Skin epidermis (tissue), 12 donors: ENCODE measurements around the gene EPHB3.

Experiments used
- H3K27ac ChIP-seq, 21 experiments: fragments of 200-600 bp; sonication (generic) in 11 of 21; one replicate each; pipeline ENCODE4 v1.5.0; 2020; ENCODE audit warnings: mild to moderate bottlenecking in 3 of 21, inconsistent platforms in 2 of 21, moderate library complexity in 2 of 21
- H3K4me3 ChIP-seq, 7 experiments: fragments of 200-600 bp; sonication (generic) in 2 of 7; one replicate each; pipeline ENCODE4 v1.5.0; 2020; ENCODE audit warnings: inconsistent platforms in 2 of 7, mild to moderate bottlenecking in 2 of 7, moderate library complexity in 1 of 7

EPHB3 gene

DNA sequence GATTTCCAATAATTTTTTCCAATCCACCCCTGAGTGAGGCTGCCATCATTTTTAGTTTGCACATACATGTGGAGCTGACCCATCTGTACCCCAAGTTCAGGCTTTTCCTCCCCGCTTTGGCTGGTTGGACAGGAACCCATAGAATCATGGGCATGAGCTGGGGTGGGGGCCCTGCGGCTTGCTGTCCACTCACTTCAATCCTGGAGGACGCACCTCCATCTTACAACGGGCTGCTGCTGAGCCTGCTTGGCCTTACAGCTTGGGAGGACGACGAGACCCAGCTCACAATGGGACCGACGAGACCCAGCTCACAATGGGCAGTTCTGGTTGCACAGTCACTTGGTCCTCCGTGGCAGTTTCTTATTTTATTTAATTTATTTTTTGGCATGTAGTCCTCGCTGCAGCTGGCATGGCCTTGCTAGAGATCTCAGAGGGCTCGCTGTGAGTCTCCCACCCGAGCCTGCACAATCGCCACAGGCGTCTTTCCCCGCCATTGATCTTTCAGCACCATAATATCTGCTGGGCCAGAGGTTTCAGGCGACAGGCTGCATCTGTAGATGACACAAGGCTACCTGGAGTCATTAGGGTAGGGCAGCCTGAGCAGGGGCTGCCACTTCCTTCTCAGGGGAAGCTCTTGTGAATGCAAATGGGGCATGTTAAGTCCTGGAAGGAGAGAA lies 19.6 kb upstream of the EPHB3 start:
- Histone ChIP-seq H3K4me3 (no peak overlapping the region), H3K27ac (no peak overlapping the region)

DNA sequence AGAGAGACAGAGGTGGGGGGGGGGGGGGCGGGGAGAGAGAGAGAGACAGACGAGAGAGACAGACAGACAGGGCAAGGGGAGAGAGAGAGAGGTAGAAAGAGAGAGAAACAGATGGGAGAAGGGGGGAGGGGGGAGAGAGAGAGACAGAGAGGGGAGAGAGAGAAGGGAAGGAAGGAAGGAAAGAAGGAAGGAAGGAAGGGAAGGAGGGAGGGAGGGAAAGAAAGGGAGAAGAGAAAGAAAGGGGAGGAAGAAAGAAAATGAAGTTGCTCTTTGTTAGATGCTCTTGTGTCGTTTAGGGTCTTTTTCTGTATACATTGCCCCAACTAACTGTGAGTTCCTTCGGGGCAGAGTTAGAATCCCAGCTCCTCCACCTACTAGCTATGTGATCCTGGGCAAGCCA lies 19.0 kb upstream of the EPHB3 start:
- H3K27ac ChIP-seq, result no peak overlapping the region
- H3K4me3 ChIP-seq, result no peak overlapping the region

DNA sequence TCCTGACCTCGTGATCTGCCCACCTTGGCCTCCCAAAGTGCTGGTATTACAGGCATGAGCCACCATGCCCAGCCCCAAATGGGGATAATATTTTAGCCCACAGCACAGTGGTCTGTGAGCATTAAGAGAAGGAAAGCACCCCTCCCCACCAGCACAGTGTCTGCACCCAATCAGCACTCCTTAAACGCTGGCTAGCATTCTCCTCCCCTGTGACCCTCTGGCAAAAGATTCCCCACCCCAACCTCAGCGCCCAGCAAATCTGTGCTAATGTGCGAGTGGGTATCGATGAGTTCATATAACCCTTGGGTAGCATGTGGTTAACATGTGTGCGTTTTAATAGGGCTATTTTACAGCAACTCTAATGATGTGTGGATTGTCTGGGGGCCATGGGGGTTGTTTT lies 18.3 kb upstream of the EPHB3 start:
- Histone ChIP-seq H3K4me3 (no peak overlapping the region), H3K27ac (no peak overlapping the region)

DNA sequence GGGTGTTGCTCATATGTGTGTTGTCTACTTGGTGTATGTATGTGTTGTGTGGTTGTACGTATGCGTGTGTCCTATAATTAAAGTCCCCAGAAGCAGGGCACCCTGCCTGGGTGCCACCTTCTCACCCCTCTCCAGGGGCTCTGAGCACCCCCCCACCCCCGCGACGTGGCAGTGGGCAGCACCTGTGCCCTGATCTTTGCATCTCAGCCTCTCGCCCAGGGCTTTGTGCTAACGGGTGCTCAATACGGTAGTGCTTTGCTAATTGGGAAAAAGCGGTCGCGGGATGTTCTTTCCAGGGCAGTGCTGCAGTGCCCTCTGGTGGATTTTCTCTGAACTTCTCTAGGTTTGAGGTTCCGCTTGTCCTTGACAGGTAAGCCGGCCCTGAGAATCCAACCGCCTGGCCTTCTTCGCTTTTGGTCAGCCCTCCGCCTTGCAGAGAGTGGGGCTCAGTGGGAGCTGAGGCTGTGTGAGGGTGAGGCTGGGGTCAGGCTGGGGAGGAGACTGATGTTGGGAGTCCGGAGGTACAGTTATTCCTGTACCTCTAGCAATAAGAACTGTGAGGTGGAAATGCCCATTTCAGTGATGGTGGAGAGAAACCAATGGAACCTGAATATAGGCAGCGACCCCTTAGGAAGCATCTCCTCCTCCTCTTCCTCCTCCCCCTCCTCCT lies 17.6 kb upstream of the EPHB3 start:
- Histone ChIP-seq H3K27ac (no peak overlapping the region), H3K4me3 (no peak overlapping the region)

DNA sequence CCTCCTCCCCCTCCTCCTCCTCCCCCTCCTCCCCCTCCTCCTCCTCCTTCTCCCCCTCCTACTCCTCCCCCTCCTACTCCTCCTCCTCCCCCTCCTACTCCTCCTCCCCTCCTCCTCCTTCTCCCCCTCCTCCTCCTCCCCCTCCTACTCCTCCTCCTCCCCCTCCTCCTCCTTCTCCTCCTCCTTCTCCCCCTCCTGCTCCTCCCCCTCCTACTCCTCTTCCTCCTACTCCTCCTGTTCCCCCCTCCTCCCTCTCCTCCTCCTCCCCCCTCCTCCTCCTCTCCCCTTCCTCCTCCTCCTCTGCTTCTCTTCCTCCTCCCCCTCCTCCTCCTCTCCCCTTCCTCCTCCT lies 17.1 kb upstream of the EPHB3 start:
- H3K27ac ChIP-seq, result no peak overlapping the region
- H3K4me3 ChIP-seq, result no peak overlapping the region

DNA sequence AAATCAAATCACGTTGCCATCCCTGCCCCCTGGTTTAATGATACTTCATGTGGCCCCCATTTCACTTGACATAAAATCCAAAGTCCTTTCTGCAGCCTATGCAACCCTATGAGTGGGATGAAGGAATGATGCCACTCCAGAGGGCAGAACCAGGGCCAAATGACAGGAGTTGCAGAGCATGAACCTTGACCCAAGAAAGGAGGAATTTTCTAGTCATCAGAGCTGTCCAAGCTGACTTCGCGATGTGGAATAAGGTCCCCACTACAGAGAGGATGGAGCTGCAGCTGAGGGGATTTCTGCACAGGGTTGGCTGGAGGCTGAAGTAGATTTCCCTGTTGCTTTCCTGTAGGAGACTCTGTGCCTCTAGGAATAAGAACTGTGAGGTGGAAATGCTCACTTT lies 15.8 kb upstream of the EPHB3 start:
- Histone ChIP-seq H3K4me3 (no peak overlapping the region), H3K27ac (no peak overlapping the region)

DNA sequence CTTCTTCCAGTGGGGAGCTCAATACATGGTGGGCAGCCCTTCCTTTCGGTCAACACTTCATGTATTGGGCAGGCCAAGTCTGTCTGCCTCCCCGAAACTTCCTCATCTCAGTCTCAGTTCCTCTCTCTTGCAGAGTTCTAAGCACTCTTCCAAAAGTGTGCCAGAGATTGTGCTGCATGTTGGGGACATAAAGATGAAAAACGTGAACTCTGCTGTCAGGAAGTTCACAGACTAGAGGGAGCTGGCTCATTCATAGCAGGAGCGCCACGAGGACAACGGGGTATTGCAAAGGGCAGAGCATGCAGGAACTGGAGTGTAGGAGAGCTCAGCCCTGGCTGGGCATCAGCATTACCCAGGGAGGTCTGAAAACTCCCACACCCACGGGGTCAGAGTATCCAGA lies 15.3 kb upstream of the EPHB3 start:
- H3K27ac ChIP-seq, result no peak overlapping the region
- no peak overlapping the region for H3K4me3 ChIP-seq

DNA sequence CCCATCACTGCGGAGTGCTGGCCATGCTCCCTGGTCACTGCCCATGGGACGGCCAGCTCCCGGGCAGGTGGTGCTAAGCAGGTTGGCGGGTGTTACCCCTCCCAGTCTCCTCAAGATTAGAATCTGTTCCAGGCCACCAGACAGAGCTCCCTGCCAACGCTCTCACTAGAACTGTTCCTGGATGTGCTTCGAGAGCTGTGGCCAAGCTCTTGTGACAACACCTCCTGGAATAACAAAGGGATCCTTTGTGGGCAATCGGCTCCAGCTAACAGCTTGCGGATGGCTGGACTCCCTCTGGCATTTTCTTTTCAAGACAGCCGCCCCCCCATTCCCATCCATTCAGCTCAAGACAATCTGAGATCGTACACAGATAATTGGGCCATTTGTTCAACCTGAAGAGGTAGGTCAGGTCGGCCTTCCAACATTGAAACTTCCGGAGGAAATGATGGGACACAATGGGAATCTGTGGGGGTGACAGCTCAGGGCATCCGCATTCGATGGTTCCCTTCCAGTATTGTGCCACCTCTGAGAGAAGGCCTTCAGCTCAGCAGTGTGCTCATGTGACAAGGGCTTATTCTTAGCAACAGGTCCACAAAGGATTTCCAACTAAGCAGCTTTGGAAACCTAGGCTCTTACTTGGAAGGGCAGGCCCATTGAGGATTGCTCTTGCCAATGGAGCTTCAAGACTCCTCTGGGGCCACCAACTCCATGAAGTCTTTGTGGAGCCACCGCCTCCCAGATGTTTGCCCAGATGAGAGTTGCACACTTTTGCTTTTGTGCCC lies 11.6 kb upstream of the EPHB3 start:
- Histone ChIP-seq H3K27ac (no peak overlapping the region), H3K4me3 (no peak overlapping the region)

DNA sequence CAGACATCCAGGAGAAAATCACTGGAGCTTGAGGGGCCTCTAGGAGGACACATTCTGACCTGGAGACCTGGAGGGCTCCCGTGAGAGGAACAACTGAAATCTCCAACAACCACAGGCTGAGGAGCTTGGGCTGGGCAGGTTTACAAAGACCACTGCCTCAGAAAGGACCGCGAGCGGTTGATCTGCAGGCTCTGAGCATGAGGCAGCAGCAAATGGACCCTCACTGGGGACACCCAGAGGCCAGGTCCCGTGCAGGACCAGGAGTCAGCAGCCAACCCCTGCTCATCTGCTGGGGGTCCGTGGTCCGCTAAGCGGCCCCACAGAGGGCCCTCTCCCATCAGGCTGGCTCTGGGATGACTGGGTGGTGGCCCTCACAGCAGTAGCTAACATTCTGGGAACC lies 10.5 kb upstream of the EPHB3 start:
- Histone ChIP-seq H3K4me3 (no peak overlapping the region), H3K27ac (no peak overlapping the region)

DNA sequence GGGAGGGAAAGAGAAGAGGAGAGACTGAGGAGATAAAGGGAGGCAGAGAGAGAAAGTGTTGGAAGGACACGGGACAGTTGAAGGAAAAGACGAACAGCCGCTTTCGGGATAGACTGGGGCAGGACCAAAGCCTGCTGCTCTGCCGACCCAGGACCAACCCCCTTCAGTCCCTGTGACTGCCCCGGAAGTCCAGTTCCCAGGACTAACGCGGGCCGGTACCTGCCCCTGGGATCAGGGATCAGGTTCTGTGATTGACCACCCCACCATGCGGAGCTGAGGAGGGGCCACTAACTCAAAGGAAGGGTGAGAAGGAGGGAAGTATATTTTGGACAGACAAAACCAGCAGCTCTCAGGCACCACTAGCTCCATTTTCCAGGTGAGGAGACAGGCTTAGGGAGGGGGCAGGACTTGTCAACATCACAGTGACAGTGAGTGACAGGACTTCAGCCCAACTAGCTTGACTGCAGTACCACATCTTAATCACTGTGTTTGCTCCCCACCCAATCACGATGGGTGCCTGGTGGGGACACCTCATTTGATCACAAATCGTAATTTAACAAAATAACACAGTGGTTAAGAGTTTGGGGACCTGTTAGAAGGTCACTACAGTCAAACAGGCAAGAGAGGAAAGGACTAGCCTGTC lies 9.8 kb upstream of the EPHB3 start:
- Histone ChIP-seq H3K4me3 (no peak overlapping the region), H3K27ac (no peak overlapping the region)

DNA sequence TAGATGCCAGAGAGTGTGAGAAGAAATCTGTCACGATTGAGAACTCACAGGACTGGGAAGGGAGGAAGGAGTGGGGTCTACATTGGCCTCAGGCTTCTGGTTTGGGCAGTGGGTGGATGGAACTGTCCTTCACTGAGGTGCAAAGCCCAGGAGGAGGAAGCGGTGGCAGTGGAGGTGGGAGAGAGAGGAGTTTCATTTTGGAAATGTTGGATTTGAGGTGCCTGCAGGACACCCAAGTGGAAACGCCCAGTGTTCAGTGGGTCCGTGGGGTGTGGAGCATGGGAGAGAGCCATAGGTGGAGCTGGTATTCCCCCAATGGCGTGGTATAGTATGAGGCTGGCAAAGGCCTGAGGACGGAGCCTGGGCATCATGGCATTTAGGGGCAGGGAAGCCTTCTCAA lies 9.3 kb upstream of the EPHB3 start:
- H3K27ac ChIP-seq, result no peak overlapping the region
- H3K4me3 ChIP-seq, result no peak overlapping the region

DNA sequence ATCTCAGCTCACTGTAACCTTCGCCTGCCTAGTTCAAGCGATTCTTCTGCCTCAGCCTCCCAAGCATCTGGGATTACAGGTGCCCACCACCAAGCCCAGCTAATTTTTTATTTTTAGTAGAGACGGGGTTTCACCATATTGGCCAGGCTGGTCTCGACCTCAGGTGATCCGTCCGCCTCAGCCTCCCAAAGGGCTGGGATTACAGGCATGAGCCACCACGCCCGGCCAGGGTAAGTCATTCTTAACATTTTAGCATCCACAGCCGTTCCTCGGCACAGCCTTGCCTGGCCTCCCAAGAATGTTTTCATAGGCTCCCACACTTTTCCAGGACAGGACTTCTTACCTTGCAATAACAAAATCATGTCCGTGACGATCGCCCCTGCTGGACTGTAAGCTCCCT lies 8.7 kb upstream of the EPHB3 start:
- H3K27ac ChIP-seq, result no peak overlapping the region
- H3K4me3 ChIP-seq, result no peak overlapping the region

DNA sequence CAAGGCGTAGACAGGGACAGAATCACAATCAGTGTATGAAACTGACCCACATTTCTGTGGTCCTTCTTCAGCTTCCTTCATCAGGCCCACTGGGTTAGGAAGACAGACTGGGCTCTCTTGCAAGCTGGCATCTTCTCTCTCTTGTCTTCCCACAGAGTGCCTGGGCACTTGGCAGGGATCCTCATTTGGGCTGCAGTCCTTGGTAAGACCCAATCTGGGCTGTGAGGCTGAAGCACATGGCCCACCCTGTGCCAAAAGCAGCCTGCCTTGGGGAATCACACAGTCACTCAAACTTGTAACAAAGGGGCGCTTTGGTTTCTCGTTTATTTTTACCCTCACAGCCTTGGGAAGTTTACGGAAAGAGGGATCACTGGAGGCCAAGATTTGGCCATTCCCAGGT lies 8.2 kb upstream of the EPHB3 start:
- Histone ChIP-seq H3K4me3 (no peak overlapping the region), H3K27ac (no peak overlapping the region)

DNA sequence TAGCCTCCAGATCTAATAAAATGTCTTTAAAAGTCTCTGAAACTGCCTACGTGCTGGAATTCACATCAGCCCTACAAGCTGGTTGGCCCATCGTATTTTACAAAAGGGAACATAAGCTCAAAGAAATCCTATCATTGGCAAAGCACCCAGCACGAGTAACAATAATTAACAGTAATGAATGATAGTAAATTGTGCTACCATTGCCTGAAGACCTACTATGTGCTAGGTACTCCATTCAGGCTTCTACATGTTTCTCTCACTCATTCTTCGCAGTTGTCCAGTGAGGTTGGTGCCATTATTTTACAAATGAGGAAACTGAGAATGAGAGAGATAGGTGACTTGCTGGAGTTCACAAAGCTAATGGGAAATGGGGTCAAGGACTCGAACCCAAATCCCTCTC lies 7.1 kb upstream of the EPHB3 start:
- no peak overlapping the region for H3K4me3 ChIP-seq
- H3K27ac ChIP-seq, result no peak overlapping the region

DNA sequence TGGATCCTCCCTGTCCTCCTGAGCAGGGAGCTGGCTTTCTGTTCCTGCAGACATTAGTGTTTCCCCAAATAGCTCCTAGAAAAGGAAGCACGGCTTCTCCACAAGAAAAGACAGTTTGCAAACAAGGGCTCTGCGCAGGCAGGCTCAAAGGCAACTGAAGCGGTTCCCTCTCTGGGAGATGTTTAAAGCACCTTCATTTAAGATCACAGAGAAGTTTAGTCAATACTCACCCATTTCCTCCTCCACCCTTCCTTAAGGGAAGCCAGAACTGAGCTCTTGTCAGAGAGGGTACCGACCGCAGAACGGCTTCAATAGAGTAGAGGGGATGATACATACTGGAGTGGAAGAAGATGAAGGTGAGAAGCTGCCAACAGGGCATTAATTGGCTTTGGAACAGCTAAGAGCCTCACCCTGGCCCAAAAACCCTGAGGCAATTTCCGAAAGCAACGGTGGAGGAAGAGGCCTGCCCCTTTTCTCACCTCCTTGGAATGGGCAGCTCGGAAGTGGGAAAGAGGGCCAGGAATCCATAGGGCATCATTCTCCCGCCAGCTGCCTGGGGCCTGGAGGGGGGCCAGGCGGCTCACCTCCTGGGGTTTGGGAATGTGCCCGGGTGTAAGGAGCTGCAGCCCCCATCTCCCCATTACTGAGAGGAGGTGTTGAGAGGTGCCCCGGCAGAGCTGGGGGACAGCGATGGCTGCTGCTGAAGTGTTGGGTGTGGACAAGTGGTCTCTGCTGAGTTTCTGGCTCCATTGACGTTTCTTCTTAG lies 4.8 kb upstream of the EPHB3 start:
- peak overlapping the region in 1 of 21 experiments; percentile 42 for H3K27ac ChIP-seq

DNA sequence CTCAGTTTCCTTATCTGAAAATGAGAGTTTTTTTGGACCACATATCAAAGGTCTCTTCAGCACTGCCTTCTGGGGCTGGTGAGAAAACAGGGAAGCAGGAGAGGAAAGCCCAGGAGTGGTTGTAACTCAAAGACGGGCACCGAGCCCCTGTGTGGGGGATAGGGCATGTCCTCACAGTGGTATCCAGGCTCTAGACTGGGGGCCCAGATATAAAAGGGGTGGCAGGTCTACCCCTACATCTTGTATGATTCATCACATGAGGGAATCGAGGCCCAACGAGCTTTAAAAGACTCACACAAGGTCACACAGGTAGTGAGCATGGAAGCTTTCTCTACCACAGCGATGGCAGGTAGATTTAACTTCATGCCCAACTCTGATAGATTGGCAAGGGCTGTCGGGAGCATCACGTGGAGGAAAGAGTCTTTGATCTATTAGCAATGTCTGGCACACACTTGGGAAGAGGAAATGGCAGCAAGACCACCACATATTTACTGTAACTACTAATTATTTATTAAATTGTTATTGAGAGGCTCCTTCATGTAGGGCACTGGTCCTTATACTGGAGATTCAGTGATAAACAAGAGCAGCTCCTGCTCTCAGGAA lies 4.1 kb upstream of the EPHB3 start:
- H3K27ac ChIP-seq, result no peak overlapping the region
- H3K4me3 ChIP-seq, result no peak overlapping the region

More for the DNA sequence above, 4.8 kb upstream of the EPHB3 start:
- H3K4me3 ChIP-seq, result no peak overlapping the region

DNA sequence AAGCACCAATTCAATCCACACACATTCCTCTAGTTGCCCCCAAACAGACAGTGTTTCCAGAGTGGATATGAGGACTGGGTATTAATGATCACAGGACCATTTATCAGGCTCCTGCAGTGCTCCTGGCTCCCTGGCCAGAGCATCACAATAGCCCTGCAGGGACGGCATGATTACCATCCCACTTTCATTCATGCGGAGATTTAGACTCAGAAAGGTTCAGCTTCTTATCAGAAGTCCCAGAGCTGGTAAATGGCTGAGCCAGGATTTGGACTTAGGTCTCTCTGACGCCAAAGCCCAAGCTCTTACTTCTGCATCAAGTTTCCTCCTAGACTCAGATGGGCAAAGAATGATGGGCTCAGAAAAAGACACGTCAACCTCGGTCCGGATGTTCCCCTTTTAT lies 2.9 kb upstream of the EPHB3 start:
- Histone ChIP-seq H3K4me3 (no peak overlapping the region), H3K27ac (no peak overlapping the region)

DNA sequence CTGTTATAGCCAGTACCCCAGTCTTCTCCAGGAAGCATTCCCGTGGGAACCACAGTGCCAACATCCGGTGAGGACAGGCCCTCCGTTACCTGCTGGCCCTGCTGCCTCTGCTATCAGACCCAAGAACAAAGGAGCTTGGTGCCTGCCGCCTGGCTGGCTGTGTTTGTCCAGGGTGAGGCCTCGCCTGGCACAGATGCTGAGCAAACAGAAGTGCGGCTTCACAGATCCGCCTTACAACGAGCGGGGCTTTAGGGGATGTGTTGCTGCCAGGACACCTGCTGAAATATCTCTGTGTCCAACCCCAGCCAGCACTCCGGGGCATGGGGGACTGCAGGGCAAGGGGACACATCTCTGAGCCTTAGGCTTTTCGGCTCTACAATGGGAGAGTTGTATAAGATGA lies 2.2 kb upstream of the EPHB3 start:
- H3K27ac ChIP-seq, result no peak overlapping the region
- H3K4me3 ChIP-seq, result no peak overlapping the region

DNA sequence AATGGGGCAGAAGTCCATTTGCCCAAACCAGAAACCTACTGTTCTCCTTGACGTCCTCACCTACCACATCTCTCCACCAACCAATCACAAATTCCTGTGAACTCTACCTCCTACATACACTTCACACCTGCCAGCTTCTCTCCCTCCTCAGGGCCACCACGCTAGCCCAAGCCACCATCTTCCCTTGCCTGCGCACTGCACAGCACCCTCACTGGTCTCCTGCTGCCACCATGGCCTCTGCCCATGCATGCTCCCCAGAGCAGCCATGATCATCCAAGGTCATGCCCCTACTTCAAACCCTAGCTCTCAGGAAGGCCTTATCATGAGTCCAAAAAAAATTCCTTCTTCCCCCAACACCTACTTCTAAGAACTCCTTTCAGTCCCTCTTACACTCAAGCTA lies 1.1 kb upstream of the EPHB3 start:
- peak overlapping the region in 4 of 21 experiments; percentile 8 to 18 (median 13) for H3K27ac ChIP-seq

More for the DNA sequence above, 1.1 kb upstream of the EPHB3 start:
- peak overlapping the region in 1 of 7 experiments; percentile 57 for H3K4me3 ChIP-seq
